IMR-90 (cell line): Measurements from ENCODE around the gene PSD2. TPM values are rescaled to one million over a fixed set of nuclear protein-coding genes. Genes with fewer than 3 reads are reported as not detected.

Experiments
- ATAC-seq: fragments of 200-7000 bp; cut with Tn5 transposase; 2 replicates; pipeline ENCODE4 v1.9.1; 2020; ENCODE audit warnings: low read depth, mild to moderate bottlenecking, moderate library complexity
- BruUV-seq: library from RNA; stranded (reverse); fragments of 400-500 nt; replicated peaks from 2 replicates; lab custom pipeline; 2021; lab: Mats Ljungman, UMichigan
- CTCF ChIA-PET: fragments of 300-600 bp; formaldehyde crosslinking; extraction: SDS; loops from one replicate; lab custom pipeline; 2021; ENCODE audit warnings: antibody characterized with exemption; lab: Yijun Ruan, JAX
- POLR2A ChIA-PET: fragments of 300-600 bp; sonication (Branson Sonifier 250); formaldehyde crosslinking; loops from one replicate; lab custom pipeline; 2022; ENCODE audit warnings: antibody characterized with exemption; ENCODE audit not compliant: unreplicated experiment; lab: Charles Lee
- DNase-seq: peaks from one replicate; pipeline ENCODE4 v3.0.0; 2013
- H2AFZ ChIP-seq: replicated peaks from 2 replicates; pipeline ENCODE3; 2013; ENCODE audit warnings: low read length, mild to moderate bottlenecking; ENCODE audit not compliant: poor library complexity
- H2AK5ac ChIP-seq: 2 replicates; pipeline ENCODE4 v1.6.1; 2013; ENCODE audit warnings: low read depth, low read length, inconsistent platforms
- H2AK9ac ChIP-seq: replicated peaks from 2 replicates; pipeline ENCODE3; 2013; ENCODE audit warnings: mild to moderate bottlenecking, low read depth, low read length, moderate library complexity; ENCODE audit not compliant: poor library complexity
- H2BK120ac ChIP-seq: 2 replicates; pipeline ENCODE4 v1.6.1; 2013; ENCODE audit warnings: low read depth, low read length, inconsistent platforms
- H2BK15ac ChIP-seq: 3 replicates; pipeline ENCODE4 v1.6.1; 2013; ENCODE audit warnings: low read depth, low read length, inconsistent platforms
- H2BK20ac ChIP-seq: 2 replicates; pipeline ENCODE4 v1.6.1; 2013; ENCODE audit warnings: low read depth, mild to moderate bottlenecking, inconsistent platforms, low read length, moderate library complexity
- H2BK5ac ChIP-seq: 2 replicates; pipeline ENCODE4 v1.6.1; 2013; ENCODE audit warnings: mild to moderate bottlenecking, low read depth, low read length, inconsistent platforms; ENCODE audit not compliant: poor library complexity, severe bottlenecking
- H3K14ac ChIP-seq: replicated peaks from 2 replicates; pipeline ENCODE4 v1.6.1; 2013; ENCODE audit warnings: low read depth, low read length, inconsistent platforms
- H3K18ac ChIP-seq: 2 replicates; pipeline ENCODE4 v1.6.1; 2013; ENCODE audit warnings: low read depth, low read length, control low read depth
- H3K23ac ChIP-seq: 2 replicates; pipeline ENCODE4 v1.6.1; 2013; ENCODE audit warnings: low read depth, low read length, inconsistent platforms
- H3K27ac ChIP-seq: 2 replicates; pipeline ENCODE4 v1.5.1; 2013; ENCODE audit warnings: mild to moderate bottlenecking, control low read depth, low read length; ENCODE audit not compliant: insufficient read depth
- H3K27me3 ChIP-seq: 2 replicates; pipeline ENCODE4 v1.6.1; 2013; ENCODE audit warnings: low read length; ENCODE audit not compliant: control insufficient read depth, insufficient read depth
- H3K36me3 ChIP-seq: 2 replicates; pipeline ENCODE4 v1.6.1; 2013; ENCODE audit warnings: low read length, mixed read lengths; ENCODE audit not compliant: control insufficient read depth, insufficient read depth
- H3K4ac ChIP-seq: 2 replicates; pipeline ENCODE4 v1.6.1; 2013; ENCODE audit warnings: low read depth, low read length, inconsistent platforms
- H3K4me1 ChIP-seq: 2 replicates; pipeline ENCODE4 v1.6.1; 2013; ENCODE audit warnings: low read length, mixed read lengths; ENCODE audit not compliant: control insufficient read depth, insufficient read depth
- H3K4me2 ChIP-seq: 2 replicates; pipeline ENCODE4 v1.6.1; 2013; ENCODE audit warnings: low read depth, mild to moderate bottlenecking, control low read depth, low read length, moderate library complexity
- H3K4me3 ChIP-seq: 2 replicates; pipeline ENCODE4 v1.5.1; 2013; ENCODE audit warnings: low read depth, mild to moderate bottlenecking, control low read depth, low read length, moderate library complexity; ENCODE audit not compliant: insufficient read depth
- H3K56ac ChIP-seq: 2 replicates; pipeline ENCODE4 v1.6.1; 2013; ENCODE audit warnings: low read length, inconsistent platforms; ENCODE audit not compliant: insufficient read depth; ENCODE audit errors: extremely low read depth
- H3K79me1 ChIP-seq, 2 experiments: 2 replicates each; pipeline ENCODE4 v1.6.1; 2013; ENCODE audit warnings: low read length in 2 of 2, inconsistent platforms in 1 of 2, low read depth in 1 of 2
- H3K9ac ChIP-seq: 2 replicates; pipeline ENCODE4 v1.6.1; 2013; ENCODE audit warnings: low read depth, low read length, control low read depth
- H3K9me1 ChIP-seq: 2 replicates; pipeline ENCODE4 v1.6.1; 2013; ENCODE audit warnings: low read length, inconsistent platforms; ENCODE audit not compliant: insufficient read depth
- H3K9me3 ChIP-seq: 2 replicates; pipeline ENCODE4 v1.6.1; 2013; ENCODE audit warnings: low read length; ENCODE audit not compliant: control insufficient read depth, insufficient read depth
- H4K20me1 ChIP-seq: 2 replicates; pipeline ENCODE4 v1.6.1; 2013; ENCODE audit warnings: low read length, inconsistent platforms; ENCODE audit not compliant: insufficient read depth
- H4K5ac ChIP-seq: 2 replicates; pipeline ENCODE4 v1.6.1; 2013; ENCODE audit warnings: mild to moderate bottlenecking, low read depth, low read length, control low read depth
- H4K8ac ChIP-seq, 2 experiments: 2 replicates each; pipeline ENCODE4 v1.6.1; 2013; ENCODE audit warnings: low read depth in 2 of 2, low read length in 2 of 2, control low read depth in 1 of 2, inconsistent platforms in 1 of 2
- H4K91ac ChIP-seq: 2 replicates; pipeline ENCODE4 v1.6.1; 2013; ENCODE audit warnings: low read depth, low read length, inconsistent platforms; ENCODE audit not compliant: insufficient read depth
- BHLHE40 ChIP-seq: fragments of 150-350 bp; IDR thresholded peaks from 2 replicates; pipeline ENCODE4 v1.6.1; 2016; ENCODE audit warnings: mild to moderate bottlenecking, low read depth, low read length
- CEBPB ChIP-seq: IDR thresholded peaks from 2 replicates; pipeline ENCODE4 v1.6.1; 2012; ENCODE audit warnings: low read depth, low read length, improper control_type of control experiment
- CHD1 ChIP-seq: IDR thresholded peaks from 2 replicates; pipeline ENCODE4 v1.6.1; 2012; ENCODE audit warnings: low read depth, low read length, improper control_type of control experiment
- ELK1 ChIP-seq: fragments of 150-350 bp; IDR thresholded peaks from 2 replicates; pipeline ENCODE4 v1.6.1; 2016; ENCODE audit warnings: low read depth, mild to moderate bottlenecking, low read length, moderate library complexity, borderline replicate concordance
- FOS ChIP-seq: fragments of 150-350 bp; IDR thresholded peaks from 2 replicates; pipeline ENCODE4 v1.6.1; 2016; ENCODE audit warnings: low read depth, low read length
- MAFK ChIP-seq: IDR thresholded peaks from 2 replicates; pipeline ENCODE4 v1.6.1; 2012; ENCODE audit warnings: low read depth, low read length, improper control_type of control experiment
- MAZ ChIP-seq: IDR thresholded peaks from 2 replicates; pipeline ENCODE4 v1.6.1; 2012; ENCODE audit warnings: low read depth, mild to moderate bottlenecking, low read length, improper control_type of control experiment, moderate library complexity, borderline replicate concordance
- MXI1 ChIP-seq: IDR thresholded peaks from 2 replicates; pipeline ENCODE4 v1.6.1; 2012; ENCODE audit warnings: low read depth, mild to moderate bottlenecking, low read length, moderate library complexity, borderline replicate concordance
- NFE2L2 ChIP-seq: fragments of 150-350 bp; IDR thresholded peaks from 2 replicates; pipeline ENCODE4 v1.6.1; 2016; ENCODE audit warnings: low read depth, mild to moderate bottlenecking, low read length
- POLR2A ChIP-seq: IDR thresholded peaks from 2 replicates; pipeline ENCODE4 v1.6.1; 2012; ENCODE audit warnings: mild to moderate bottlenecking, low read depth, low read length
- RAD21 ChIP-seq: IDR thresholded peaks from 2 replicates; pipeline ENCODE4 v1.6.1; 2012; ENCODE audit warnings: low read length, improper control_type of control experiment
- RCOR1 ChIP-seq: IDR thresholded peaks from 2 replicates; pipeline ENCODE4 v1.6.1; 2012; ENCODE audit warnings: mild to moderate bottlenecking, low read length, improper control_type of control experiment; ENCODE audit not compliant: insufficient replicate concordance
- RFX5 ChIP-seq: IDR thresholded peaks from 2 replicates; pipeline ENCODE4 v1.8.0; 2012; ENCODE audit warnings: low read depth, mild to moderate bottlenecking, low read length, moderate library complexity
- SMC3 ChIP-seq: fragments of 150-350 bp; IDR thresholded peaks from 2 replicates; pipeline ENCODE4 v1.6.1; 2016; ENCODE audit warnings: low read depth, mild to moderate bottlenecking, antibody characterized with exemption, low read length, moderate library complexity
- USF2 ChIP-seq: fragments of 150-350 bp; IDR thresholded peaks from 2 replicates; pipeline ENCODE4 v1.6.1; 2017; ENCODE audit warnings: mild to moderate bottlenecking, antibody characterized with exemption, low read length, low read depth
- WGBS, 2 experiments: methylation state at CpG; one replicate each; pipeline versions ENCODE4 v1.1.5 to v1.1.7; 2013; ENCODE audit warnings: missing lambda C conversion rate in 2 of 2; ENCODE audit not compliant: insufficient read length in 1 of 2; ENCODE audit errors: extremely low coverage in 2 of 2; 5-methylcytosine and 5-hydroxymethylcytosine counted together
- dilution Hi-C: fragments of 300-500 bp; cut with HindIII; formaldehyde crosslinking; loops from one replicate; pipeline ENCODE4 v1.14.3; 2018; ENCODE audit warnings: low sequenced_read_pairs; ENCODE audit not compliant: unreplicated experiment
- in situ Hi-C: fragments of 300-500 bp; cut with MboI; formaldehyde crosslinking; loops from 3 replicates; pipeline ENCODE4 v1.14.3; 2019; ENCODE audit warnings: low sequenced_read_pairs, inconsistent platforms, mixed read lengths
- intact Hi-C: fragments of 100-400 bp; cut with micrococcal nuclease; formaldehyde crosslinking; loops from 2 replicates; pipeline ENCODE4 v1.10.0; 2022
- polyA plus RNA-seq, 3 experiments: library from polyadenylated mRNA; depleted of rRNA; stranded (reverse); fragments of >200 nt; gene quantifications; 2 replicates each; pipeline ENCODE4 v1.2.3, GENCODE V29; 2012; ENCODE audit warnings: low replicate concordance in 1 of 3
- total RNA-seq: library from RNA; depleted of rRNA; stranded (reverse); fragments of >200 nt; gene quantifications from 2 replicates; pipeline ENCODE4 v1.2.3, GENCODE V29; 2012

PSD2 gene
- total and polyA plus RNA-seq, 2 of the 4 experiments (the other 2 are of a cell fraction) = 0.05 TPM; not detected in 1

- Histone ChIP-seq H4K91ac (no peak overlapping the region), H3K4me1 (no peaks in the 10 kb centered on the region; the same call in 1 of the 2 replicates), H3K4ac (no peak overlapping the region), H2AFZ (peak overlapping the region; percentile 21), H3K27ac (no peak overlapping the region), H3K9me1 (no peaks in the 10 kb centered on the region), H2AK5ac (no peak overlapping the region), H3K4me3 (no peak overlapping the region), H4K5ac (no peak overlapping the region), H3K79me1 (no peaks in the 10 kb centered on the region), H3K18ac (no peak overlapping the region), H3K4me2 (no peak overlapping the region), H2AK9ac (no peak overlapping the region), H3K36me3 (no peaks in the 10 kb centered on the region), H3K14ac (no peak overlapping the region), H3K9me3 (no peaks in the 10 kb centered on the region), H3K9ac (no peak overlapping the region), H3K56ac (no peak overlapping the region), H4K20me1 (no peaks in the 10 kb centered on the region; the same call in 1 of the 2 replicates), H2BK5ac (no peak overlapping the region), H3K23ac (no peak overlapping the region), H2BK15ac (no peak overlapping the region), H2BK20ac (no peak overlapping the region), H4K8ac (no peak overlapping the region), H3K27me3 (peaks cover 69% of the 10 kb centered on the region), H2BK120ac (no peak overlapping the region)
- WGBS, 2 experiments = 49% methylated on average over 3 of the region's 16 CpGs; no CpG with 5 or more reads in 1 of the 2 experiments
- dilution Hi-C loops = no loop called here
- intact Hi-C loops = no loop called here
- ChIA-PET POLR2A (no interaction called here), CTCF (interaction anchor here (1.1 kb wide), 1 partner anchor 85 kb away, joined by 3 read pairs; no protein-coding TSS in a partner anchor)
- DNase-seq (no peak), ATAC-seq (no peak)
- in situ Hi-C loops = no loop called here
- BruUV-seq = no TSS peak
- TF ChIP-seq MAZ = no peak
- TF ChIP-seq RAD21 = no peak
- TF ChIP-seq MXI1 = no peak
- TF ChIP-seq FOS = no peak
- no peak for TF ChIP-seq CEBPB
- TF ChIP-seq RFX5 = no peak
- TF ChIP-seq BHLHE40 = no peak
- no peak for TF ChIP-seq ELK1
- no peak for TF ChIP-seq SMC3
- TF ChIP-seq RCOR1 = no peak
- no peak for TF ChIP-seq USF2
- TF ChIP-seq NFE2L2 = no peak
- TF ChIP-seq MAFK = no peak
- no peak for TF ChIP-seq POLR2A
- no peak for TF ChIP-seq CHD1
These were observed 77.5 kb downstream of the PSD2 start for GRCh38 chr5:139872851-139873794.
